Activated naive CD8-positive, alpha-beta T cell treated with anti-CD3 and anti-CD28 coated beads for 36 hours (primary cell): ENCODE measurements around the gene FAM168A. TPM values are rescaled to one million over a fixed set of nuclear protein-coding genes. Genes with fewer than 3 reads are reported as not detected.

Source experiments
- DNase-seq: peaks from one replicate; pipeline ENCODE4 v3.0.0; 2021
- H3K27ac Mint-ChIP-seq: one replicate; pipeline ENCODE4 v1.8.0; 2022; ENCODE audit warnings: mild to moderate bottlenecking, moderate library complexity, mixed read lengths
- H3K27me3 Mint-ChIP-seq: one replicate; pipeline ENCODE4 v1.8.0; 2022; ENCODE audit warnings: mild to moderate bottlenecking, mixed read lengths
- H3K36me3 Mint-ChIP-seq: one replicate; pipeline ENCODE4 v1.8.0; 2021; ENCODE audit warnings: mild to moderate bottlenecking, mixed read lengths
- H3K4me1 Mint-ChIP-seq: one replicate; pipeline ENCODE4 v1.8.0; 2021; ENCODE audit warnings: mixed read lengths
- H3K4me3 Mint-ChIP-seq: one replicate; pipeline ENCODE4 v1.8.0; 2022; ENCODE audit warnings: mild to moderate bottlenecking, moderate library complexity, mixed read lengths
- H3K9me3 Mint-ChIP-seq: one replicate; pipeline ENCODE4 v1.8.0; 2022; ENCODE audit warnings: mixed read lengths
- total RNA-seq, 2 experiments: library from RNA; stranded (reverse); gene quantifications; one replicate each; pipeline ENCODE4 v1.2.3, GENCODE V29; 2021

Gene FAM168A
- total RNA-seq, 2 experiments from 2014 or later: 11.3 to 11.7 TPM

DNA sequence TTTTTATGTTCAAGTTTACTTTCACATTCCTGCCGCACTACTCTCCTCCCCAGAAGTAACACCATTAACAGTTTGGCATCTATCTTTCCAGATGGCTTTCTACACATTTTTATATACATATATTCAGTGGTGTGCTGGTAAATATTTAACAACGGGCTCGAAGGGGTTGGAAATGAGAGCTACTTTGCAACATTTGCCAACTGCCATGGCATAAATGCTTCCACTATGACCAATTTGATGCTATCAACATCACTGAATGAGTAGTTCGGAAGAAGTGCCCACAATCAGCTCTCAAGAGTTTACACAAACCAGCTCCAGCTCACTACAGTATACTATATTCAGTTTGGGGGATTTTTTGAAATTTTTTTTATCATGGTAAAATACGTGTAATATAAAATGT is 166.5 kb downstream of the FAM168A start:
- no peaks in the 10 kb centered on the region for H3K9me3 Mint-ChIP-seq

DNA sequence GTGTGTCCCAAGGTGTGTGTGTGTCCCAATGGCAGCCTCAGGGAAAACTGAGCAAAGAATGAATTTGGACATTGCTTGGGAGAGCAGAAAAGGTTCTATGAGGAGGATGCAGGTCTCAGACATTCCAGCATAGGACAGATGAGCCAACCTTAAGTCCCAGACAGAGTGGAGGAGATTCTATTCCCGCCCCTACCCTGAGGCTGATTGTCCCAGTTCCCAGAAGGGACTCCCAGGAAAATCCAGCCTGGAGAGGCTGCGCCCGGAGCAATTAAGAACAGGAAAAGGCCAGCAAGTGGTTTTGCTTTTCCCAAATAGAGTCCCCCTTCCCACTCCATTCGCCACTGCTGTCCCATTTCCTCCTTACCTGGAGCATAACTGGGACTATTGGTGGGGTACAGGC is 167.6 kb downstream of the FAM168A start:
- Mint-ChIP-seq H3K27ac (no peak overlapping the region), H3K4me1 (peaks cover 7% of the 10 kb centered on the region), H3K27me3 (no peaks in the 10 kb centered on the region), H3K9me3 (no peaks in the 10 kb centered on the region), H3K36me3 (no peaks in the 10 kb centered on the region), H3K4me3 (no peak overlapping the region)
- DNase-seq: no peak

More for the DNA sequence above, 166.5 kb downstream of the FAM168A start:
- Mint-ChIP-seq H3K36me3 (no peaks in the 10 kb centered on the region), H3K4me1 (peaks cover 7% of the 10 kb centered on the region), H3K4me3 (no peak overlapping the region), H3K27me3 (no peaks in the 10 kb centered on the region), H3K27ac (no peak overlapping the region)
- no peak for DNase-seq

DNA sequence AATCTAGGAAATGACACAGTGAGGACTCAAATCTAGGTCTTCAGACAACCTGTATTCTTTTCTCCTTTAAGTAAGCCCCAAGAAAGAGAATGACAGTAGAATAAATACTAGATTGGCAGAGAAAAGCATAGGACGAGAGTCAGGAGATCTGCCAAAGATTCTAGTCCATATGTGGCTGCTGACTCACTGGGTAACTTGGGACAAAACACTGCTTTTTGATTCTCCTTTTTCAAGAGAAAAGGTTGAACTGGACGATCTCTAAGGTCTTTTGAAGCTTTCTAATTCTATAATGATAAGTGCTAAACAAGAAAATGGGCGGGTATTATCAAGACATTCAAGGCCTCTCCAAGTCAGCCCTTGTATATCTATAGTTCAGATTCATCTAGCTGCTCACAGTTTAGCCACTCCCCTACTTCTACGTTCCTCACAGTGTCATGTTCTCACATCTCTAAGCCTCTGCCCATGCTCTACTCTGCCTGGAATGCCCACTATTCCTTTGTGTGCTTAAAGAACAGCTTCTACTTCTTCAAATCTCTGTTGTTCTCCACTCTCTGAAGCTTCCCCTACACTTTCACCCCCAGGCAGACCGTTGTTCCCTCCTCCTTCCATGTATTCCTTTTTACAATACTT is 168.7 kb downstream of the FAM168A start:
- H3K4me1 Mint-ChIP-seq: peaks cover 7% of the 10 kb centered on the region
- no peak overlapping the region for H3K4me3 Mint-ChIP-seq
- H3K27me3 Mint-ChIP-seq: no peaks in the 10 kb centered on the region
- no peak for DNase-seq
- H3K9me3 Mint-ChIP-seq: no peaks in the 10 kb centered on the region
- H3K36me3 Mint-ChIP-seq: no peaks in the 10 kb centered on the region
- H3K27ac Mint-ChIP-seq: no peak overlapping the region

DNA sequence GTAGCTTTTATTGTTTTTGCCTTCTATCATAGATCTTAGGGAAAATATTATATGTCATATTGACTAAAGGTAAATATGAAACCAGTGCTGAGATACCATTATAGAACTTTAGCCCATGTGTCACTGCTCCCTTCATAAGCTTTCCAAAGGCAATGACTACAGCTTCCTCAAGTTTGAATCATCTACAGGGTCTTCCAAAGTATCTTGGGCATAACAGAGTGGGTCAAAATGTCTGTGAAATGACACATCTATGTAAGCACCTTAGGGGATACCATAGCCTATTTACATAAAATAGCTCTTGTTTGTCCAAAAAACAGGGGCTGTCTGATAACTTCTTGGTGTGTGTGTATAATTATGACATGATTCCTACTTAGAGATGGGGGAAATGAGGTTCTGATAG is 169.2 kb downstream of the FAM168A start:
- Mint-ChIP-seq H3K27me3 (no peaks in the 10 kb centered on the region), H3K27ac (no peak overlapping the region), H3K9me3 (no peaks in the 10 kb centered on the region), H3K4me1 (peaks cover 7% of the 10 kb centered on the region), H3K36me3 (no peaks in the 10 kb centered on the region), H3K4me3 (no peak overlapping the region)
- no peak for DNase-seq

DNA sequence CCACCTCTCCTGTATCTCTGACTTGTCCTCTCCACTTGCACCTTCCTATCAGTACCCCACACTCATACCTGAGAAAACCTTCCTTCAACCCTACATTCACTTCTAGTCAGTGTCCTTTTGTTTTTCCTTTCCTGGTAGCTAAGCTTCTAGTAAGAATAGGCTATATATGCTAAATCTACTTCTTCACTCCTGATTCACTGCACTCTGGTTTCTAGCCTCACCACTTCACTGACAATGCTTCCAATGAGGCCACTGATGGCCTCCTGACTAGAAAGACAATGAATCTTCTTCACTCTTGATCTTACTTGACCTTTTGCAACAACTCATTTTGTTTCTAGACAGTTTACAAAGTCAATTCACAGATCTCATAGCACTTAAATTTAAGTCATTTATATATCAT is 169.7 kb downstream of the FAM168A start:
- Mint-ChIP-seq H3K27me3 (no peaks in the 10 kb centered on the region), H3K4me3 (no peak overlapping the region), H3K4me1 (peaks cover 7% of the 10 kb centered on the region), H3K9me3 (no peaks in the 10 kb centered on the region), H3K27ac (no peak overlapping the region), H3K36me3 (no peaks in the 10 kb centered on the region)
- DNase-seq: no peak

DNA sequence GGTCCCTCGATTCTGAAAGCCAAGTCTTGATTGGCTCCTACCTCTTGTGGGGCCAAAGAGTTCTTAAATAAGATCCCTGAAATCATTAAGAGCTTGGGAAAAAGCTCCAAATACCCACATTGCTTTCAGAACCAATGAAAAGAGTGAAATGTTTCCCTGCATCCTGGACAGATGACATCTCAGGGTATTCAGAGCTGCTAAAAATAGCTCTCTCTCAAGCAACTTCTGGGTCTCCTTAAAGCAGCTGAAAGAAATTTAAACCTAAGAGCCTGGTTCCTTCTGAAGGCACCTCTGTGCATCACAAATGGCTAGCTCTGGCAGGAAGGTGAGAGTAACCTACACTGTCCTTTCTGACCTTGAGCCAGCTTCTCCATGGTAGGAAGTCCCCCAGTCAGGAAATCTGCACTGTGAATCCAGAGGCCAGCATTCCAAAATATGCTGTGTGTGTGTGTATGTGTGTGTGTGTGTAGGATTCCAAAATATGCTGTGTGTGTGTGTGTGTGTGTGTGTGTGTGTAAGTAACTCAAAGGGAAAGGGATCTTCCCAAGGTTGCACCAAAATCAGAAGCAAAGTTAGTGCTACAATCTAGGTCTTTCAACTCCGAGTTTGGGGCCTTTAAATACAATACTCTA is 171.6 kb downstream of the FAM168A start:
- no peak overlapping the region for H3K4me3 Mint-ChIP-seq
- H3K9me3 Mint-ChIP-seq: no peaks in the 10 kb centered on the region
- H3K27me3 Mint-ChIP-seq: no peaks in the 10 kb centered on the region
- no peak overlapping the region for H3K27ac Mint-ChIP-seq
- DNase-seq: no peak
- H3K4me1 Mint-ChIP-seq: peaks cover 7% of the 10 kb centered on the region
- H3K36me3 Mint-ChIP-seq: no peaks in the 10 kb centered on the region

DNA sequence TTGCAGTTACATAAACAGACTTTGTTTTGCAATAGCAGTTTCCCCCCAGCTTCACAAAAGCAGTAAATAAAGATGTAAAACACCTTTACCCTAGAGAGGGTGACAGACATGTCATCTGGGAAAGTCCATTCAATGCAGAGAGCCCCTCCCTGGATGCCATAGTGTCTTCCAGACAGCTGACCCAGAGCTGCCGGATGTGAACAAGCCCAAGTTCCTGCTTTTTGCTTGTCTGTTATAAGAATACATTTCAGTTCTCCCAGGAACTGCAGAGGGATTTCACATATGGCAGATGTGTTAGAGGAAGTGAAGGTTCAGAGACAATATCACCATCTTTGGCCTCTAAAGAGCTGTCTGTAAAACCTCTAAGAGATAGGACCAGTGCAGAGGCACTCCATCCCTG is 172.8 kb downstream of the FAM168A start:
- H3K27me3 Mint-ChIP-seq: no peaks in the 10 kb centered on the region
- H3K4me1 Mint-ChIP-seq: peaks cover 7% of the 10 kb centered on the region
- H3K27ac Mint-ChIP-seq: no peak overlapping the region
- DNase-seq: no peak
- H3K4me3 Mint-ChIP-seq: no peak overlapping the region
- no peaks in the 10 kb centered on the region for H3K36me3 Mint-ChIP-seq
- no peaks in the 10 kb centered on the region for H3K9me3 Mint-ChIP-seq

DNA sequence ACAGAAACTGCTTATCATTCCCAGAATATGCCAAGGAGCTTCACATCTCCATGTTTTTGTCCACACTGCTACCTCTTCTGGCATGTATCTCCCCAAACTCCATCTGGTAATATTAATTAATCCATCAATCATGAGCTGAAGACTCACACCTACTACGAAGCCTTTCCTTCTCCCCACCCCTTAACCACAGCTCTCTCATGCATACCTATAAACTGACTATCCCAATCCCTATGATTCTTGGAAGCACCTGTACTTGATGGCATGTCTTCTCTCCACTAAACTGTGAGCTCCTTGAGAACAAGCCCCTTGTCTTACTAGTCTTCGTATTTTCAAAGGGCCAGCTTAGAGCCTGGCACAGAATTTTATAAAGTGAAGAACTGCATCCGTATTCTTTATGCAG is 174.4 kb downstream of the FAM168A start:
- Mint-ChIP-seq H3K9me3 (no peaks in the 10 kb centered on the region), H3K27me3 (no peaks in the 10 kb centered on the region), H3K36me3 (peaks cover under 1% of the 10 kb centered on the region), H3K4me1 (peaks cover 7% of the 10 kb centered on the region), H3K27ac (no peak overlapping the region), H3K4me3 (no peak overlapping the region)
- no peak for DNase-seq

DNA sequence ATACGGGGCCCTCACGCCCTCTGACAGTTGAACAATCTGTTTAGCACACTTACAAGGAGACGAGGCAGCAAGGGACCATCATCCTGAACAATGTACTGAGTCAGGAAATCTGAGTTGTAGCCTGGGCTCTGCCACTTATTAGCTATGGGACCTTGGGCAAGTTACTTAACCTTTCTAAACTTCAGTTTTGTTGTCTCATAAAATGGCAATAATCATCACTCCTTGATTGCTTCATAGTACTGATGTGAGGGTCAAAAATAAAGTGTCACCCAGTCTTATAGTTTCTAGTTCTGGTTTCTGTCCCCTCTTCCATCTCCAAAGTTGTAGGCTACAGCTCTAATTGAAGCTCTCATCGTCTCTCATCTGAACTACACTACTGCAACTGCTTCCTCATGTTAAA is 175.0 kb downstream of the FAM168A start:
- H3K27ac Mint-ChIP-seq: no peak overlapping the region
- H3K4me3 Mint-ChIP-seq: no peak overlapping the region
- DNase-seq: no peak
- H3K9me3 Mint-ChIP-seq: no peaks in the 10 kb centered on the region
- peaks cover 7% of the 10 kb centered on the region for H3K36me3 Mint-ChIP-seq
- H3K27me3 Mint-ChIP-seq: no peaks in the 10 kb centered on the region
- peaks cover 3% of the 10 kb centered on the region for H3K4me1 Mint-ChIP-seq

DNA sequence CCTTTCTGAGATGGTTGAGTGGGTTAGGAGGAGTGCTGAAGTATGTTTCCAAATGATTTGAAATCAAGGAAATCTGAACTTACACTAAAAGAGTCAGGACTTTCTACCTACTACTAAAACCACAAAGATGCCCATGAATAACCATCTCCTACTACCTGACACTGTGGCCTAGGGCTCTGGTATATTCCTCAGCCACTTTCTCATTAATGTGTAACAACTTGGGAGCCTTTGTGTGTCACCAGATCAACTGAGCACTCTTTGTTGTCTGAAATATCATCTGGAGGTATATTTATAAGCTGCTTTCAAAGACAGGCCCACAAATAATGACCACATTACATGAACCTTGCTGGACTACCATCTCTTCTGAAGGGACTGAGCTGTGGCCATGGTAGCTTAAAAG is 177.8 kb downstream of the FAM168A start:
- Mint-ChIP-seq H3K36me3 (peaks cover 9% of the 10 kb centered on the region), H3K27ac (no peak overlapping the region), H3K4me1 (peaks cover 2% of the 10 kb centered on the region), H3K27me3 (no peaks in the 10 kb centered on the region), H3K9me3 (no peaks in the 10 kb centered on the region), H3K4me3 (no peak overlapping the region)
- no peak for DNase-seq

DNA sequence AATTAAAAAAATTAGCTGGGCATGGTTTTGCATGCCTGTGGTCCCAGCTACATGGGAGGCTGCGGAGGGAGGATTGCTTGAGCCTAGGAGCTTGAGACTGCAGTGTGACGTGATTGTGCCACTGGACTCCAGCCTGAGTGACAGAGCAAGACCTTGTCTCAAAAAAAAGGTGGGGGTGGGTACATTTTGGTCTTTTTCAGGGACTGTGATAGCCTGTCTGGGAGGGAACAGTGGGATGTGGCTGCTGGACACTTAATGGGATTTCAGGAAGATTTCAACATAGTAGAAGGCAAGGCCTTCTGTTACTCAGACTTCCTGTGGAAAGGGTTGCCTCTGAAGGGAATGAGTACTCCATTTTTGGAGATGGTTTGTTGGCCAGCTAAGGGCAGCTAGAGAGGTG is 181.1 kb downstream of the FAM168A start:
- no peaks in the 10 kb centered on the region for H3K9me3 Mint-ChIP-seq
- peaks cover 5% of the 10 kb centered on the region for H3K4me1 Mint-ChIP-seq
- no peak overlapping the region for H3K4me3 Mint-ChIP-seq
- no peak overlapping the region for H3K27ac Mint-ChIP-seq
- peaks cover 9% of the 10 kb centered on the region for H3K36me3 Mint-ChIP-seq
- no peaks in the 10 kb centered on the region for H3K27me3 Mint-ChIP-seq
- DNase-seq: no peak

DNA sequence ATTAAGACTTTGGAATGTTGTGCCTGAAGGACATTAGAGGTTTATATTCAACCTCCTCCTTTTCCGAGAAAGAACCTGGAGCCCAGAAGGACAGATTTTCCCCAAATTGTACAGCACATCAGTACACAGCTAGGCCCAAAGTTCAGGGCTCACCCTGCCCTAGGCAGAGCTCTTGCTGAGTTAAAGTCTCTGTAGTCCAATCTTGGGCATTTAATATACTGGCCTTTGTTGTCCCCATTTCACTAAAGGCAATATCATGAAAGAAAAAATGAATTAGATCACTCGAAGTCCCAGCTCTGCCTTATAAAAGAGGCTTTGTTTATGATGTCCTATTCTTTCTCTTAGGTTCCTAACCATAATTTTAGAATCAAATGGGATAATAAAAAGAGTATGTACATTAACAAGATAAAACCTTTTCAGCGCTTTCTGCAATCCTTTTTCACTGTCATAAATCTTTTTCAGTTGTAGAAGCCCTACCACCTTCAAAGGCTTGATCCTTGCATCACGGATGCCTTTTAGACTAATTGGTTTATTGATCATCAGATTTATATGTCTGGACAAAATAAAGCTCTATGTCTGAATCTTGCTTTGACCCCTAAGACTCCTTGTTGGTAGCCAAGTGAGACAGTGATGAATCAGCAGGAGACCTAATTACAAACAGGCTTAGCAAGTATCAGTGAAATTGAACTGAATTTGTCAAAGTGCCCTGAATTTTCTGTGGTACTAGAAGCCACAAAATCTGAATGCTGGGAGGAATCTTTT is 181.9 kb downstream of the FAM168A start:
- no peak for DNase-seq
- H3K27ac Mint-ChIP-seq: no peak overlapping the region
- H3K36me3 Mint-ChIP-seq: peaks cover 9% of the 10 kb centered on the region
- peaks cover 5% of the 10 kb centered on the region for H3K4me1 Mint-ChIP-seq
- no peak overlapping the region for H3K4me3 Mint-ChIP-seq
- H3K9me3 Mint-ChIP-seq: no peaks in the 10 kb centered on the region
- no peaks in the 10 kb centered on the region for H3K27me3 Mint-ChIP-seq

DNA sequence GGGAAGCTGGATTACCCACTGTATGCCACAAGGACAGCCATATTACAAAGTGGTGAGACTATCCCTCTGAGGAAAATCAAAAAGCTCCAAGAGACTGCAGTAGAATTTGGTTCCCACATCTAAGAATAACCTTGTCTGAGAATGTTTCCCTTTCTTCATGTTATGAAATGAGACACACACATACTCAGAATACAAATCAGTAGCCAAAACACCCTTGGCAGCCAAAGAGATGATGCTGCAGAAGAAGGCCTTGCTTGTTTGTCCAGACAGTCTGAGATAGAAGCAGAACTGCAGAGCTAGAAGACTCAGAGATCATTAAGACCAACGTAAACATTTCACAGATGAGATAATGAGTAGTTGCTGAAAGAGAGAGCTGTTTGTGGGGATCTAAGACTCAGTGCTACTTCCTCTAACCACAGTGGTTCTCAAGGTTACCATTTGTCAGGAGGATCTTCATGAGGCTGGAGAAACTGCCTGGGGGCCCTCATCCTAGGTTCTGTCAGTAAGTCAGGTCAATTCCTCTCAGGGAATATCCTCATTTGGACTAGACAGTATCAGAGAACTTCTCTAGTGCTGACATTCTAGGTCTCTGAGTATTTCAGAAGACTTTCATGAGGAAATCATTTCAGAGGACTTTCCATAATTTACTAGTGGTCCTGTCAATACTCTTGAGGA is 182.8 kb downstream of the FAM168A start:
- Mint-ChIP-seq H3K9me3 (no peaks in the 10 kb centered on the region), H3K27me3 (no peaks in the 10 kb centered on the region), H3K4me3 (no peak overlapping the region), H3K4me1 (peaks cover 5% of the 10 kb centered on the region), H3K36me3 (peaks cover 9% of the 10 kb centered on the region), H3K27ac (no peak overlapping the region)
- no peak for DNase-seq

DNA sequence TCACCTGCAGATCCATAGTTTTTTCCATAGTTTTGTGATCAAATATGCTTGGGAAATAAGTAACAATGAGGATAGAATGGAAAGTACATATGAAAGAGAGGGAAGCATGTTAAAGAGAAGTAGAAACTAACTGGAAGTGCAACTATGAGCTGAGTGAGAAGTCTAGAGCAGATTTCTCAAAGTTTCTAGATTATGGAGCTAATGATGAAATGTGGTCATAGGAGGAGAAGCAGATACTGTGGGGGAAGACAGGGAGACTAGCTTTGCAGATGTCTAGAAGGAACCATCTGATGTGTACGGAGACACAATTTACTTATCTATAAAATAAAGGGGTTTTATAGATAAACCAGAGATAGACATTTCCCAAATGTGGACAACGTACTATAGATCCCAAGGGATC is 184.7 kb downstream of the FAM168A start:
- peaks cover 12% of the 10 kb centered on the region for H3K36me3 Mint-ChIP-seq
- DNase-seq: no peak
- H3K27me3 Mint-ChIP-seq: no peaks in the 10 kb centered on the region
- H3K4me3 Mint-ChIP-seq: no peak overlapping the region
- H3K27ac Mint-ChIP-seq: no peak overlapping the region
- peaks cover 5% of the 10 kb centered on the region for H3K4me1 Mint-ChIP-seq
- H3K9me3 Mint-ChIP-seq: no peaks in the 10 kb centered on the region

DNA sequence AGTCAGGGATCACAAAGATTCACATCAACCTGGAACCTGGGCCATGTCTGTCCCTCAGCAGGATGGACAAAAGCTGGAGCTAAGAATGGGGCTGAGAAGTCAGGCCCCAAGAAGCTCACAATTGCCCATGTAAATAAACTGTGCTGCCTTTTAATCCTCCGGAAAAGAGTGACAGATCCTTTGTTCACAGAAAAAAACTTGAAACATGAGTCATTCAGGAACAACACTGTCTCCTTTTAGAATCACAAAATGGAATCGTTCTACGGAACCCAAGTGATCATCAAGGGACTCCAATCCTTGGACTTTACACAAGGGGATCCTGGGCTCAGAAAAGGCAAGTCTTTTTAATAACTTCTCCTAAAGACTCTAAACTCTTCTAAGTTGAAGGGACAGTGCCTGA is 185.6 kb downstream of the FAM168A start:
- no peak for DNase-seq
- Mint-ChIP-seq H3K27me3 (no peaks in the 10 kb centered on the region), H3K4me3 (no peak overlapping the region), H3K4me1 (peaks cover 5% of the 10 kb centered on the region), H3K27ac (no peak overlapping the region), H3K9me3 (no peaks in the 10 kb centered on the region), H3K36me3 (peaks cover 6% of the 10 kb centered on the region)
